ENCODE data around the gene PGC. TPM values are rescaled to one million over a fixed set of nuclear protein-coding genes. Genes with fewer than 3 reads are reported as not detected.
A peak's percentile ranks its signal among the peaks of the same experiment; 100 is the strongest.

PGC gene
- total RNA-seq, 1 experiment from 2014 or later: not detected

- no peak overlapping the region for H3T11ph ChIP-seq (ENCODE audit: low read length)
- no peaks in the 10 kb centered on the region for H3K27me3 ChIP-seq (ENCODE audit: insufficient read depth, low read length)
- DNase-seq: no peak
- H3K9me3 ChIP-seq (ENCODE audit: control insufficient read depth, low read depth, low read length): no peaks in the 10 kb centered on the region
- no peaks in the 10 kb centered on the region for H3K79me1 ChIP-seq (ENCODE audit: insufficient read depth, low read depth, low read length, poor library complexity, severe bottlenecking)
- no peak overlapping the region for H4K91ac ChIP-seq (ENCODE audit: insufficient read length, low read depth, low read length)
- no peak overlapping the region for H2BK20ac ChIP-seq (ENCODE audit: low read depth, low read length, poor library complexity, severe bottlenecking)
- H3K9ac ChIP-seq (ENCODE audit: extremely low read depth, insufficient read length, low read length): no peak overlapping the region
- H3K4ac ChIP-seq (ENCODE audit: low read depth, low read length): no peak overlapping the region
- no peak overlapping the region for H2BK12ac ChIP-seq (ENCODE audit: insufficient read length, low read depth, low read length)
- no peaks in the 10 kb centered on the region for H3K23me2 ChIP-seq (ENCODE audit: insufficient read length, low read depth, low read length, poor library complexity, severe bottlenecking)
- no peak overlapping the region; the same call in 1 of the 2 replicates for H3K14ac ChIP-seq (ENCODE audit: insufficient read depth, low read length)
- no peak overlapping the region for H3K23ac ChIP-seq (ENCODE audit: insufficient read length, low read depth, low read length)
- no peaks in the 10 kb centered on the region for H4K20me1 ChIP-seq (ENCODE audit: control insufficient read depth, insufficient read depth, insufficient read length)
- Mint-ChIP-seq H3K36me3 (ENCODE audit: insufficient read depth in 1 of 3, low read depth in 3 of 3) (no peaks in the 10 kb centered on the region), H3K4me3 (no peak overlapping the region), H3K27ac (peak overlapping the region in 1 of 3 experiments; percentile 48; a peak in 1 of 7 replicates), H3K9me3 (no peaks in the 10 kb centered on the region), H3K4me1 (peaks cover 8 to 13% of the 10 kb centered on the region in 2 experiments), H3K27me3 (ENCODE audit: low read depth) (peaks cover 13% of the 10 kb centered on the region)
- H4K5ac ChIP-seq (ENCODE audit: insufficient read length, low read depth, low read length): no peak overlapping the region
- no peak overlapping the region for H2BK5ac ChIP-seq (ENCODE audit: insufficient read length, low read length)
- H2BK120ac ChIP-seq (ENCODE audit: low read depth, low read length, poor library complexity, severe bottlenecking): no peak overlapping the region
- no peak overlapping the region for H3K27ac ChIP-seq (ENCODE audit: insufficient read length, low read depth, low read length)
- no peaks in the 10 kb centered on the region for H3K79me2 ChIP-seq (ENCODE audit: insufficient read depth, low read length)
- no peak overlapping the region for H3K4me2 ChIP-seq (ENCODE audit: insufficient read depth, insufficient read length, low read length)
- no peaks in the 10 kb centered on the region; the same call in 1 of the 2 replicates for H3K4me1 ChIP-seq (ENCODE audit: insufficient read depth, low read length)
- TF ChIP-seq CTCF (conservative IDR thresholded peaks at IDR 0.05): no peak
- no peak overlapping the region for H2AK5ac ChIP-seq (ENCODE audit: insufficient read length, low read length)
- no peak overlapping the region for H2BK15ac ChIP-seq (ENCODE audit: low read depth, low read length)
- no peak overlapping the region for H2AFZ ChIP-seq (ENCODE audit: low read length)
- H3K56ac ChIP-seq (ENCODE audit: insufficient read length, low read depth, low read length): no peak overlapping the region
- WGBS (ENCODE audit: extremely low coverage, insufficient read length, low lambda C conversion rate): no CpG with 5 or more reads among the region's 9 CpGs
- H4K8ac ChIP-seq (replicated peaks; ENCODE audit: insufficient read length, low read depth, low read length): no peak overlapping the region
- H3K18ac ChIP-seq (ENCODE audit: insufficient read length, low read depth, low read length): peak overlapping the region; percentile 7
These were observed 40.2 kb downstream of the PGC start for GRCh38 chr6:41706876-41707564.

Measured in H9 (cell line).